KOPT-K1 (cell line): ENCODE results near the gene KHNYN.

Source experiments
- H3K27ac ChIP-seq: fragments of 200-600 bp; sonication (generic); 2 replicates; pipeline ENCODE4 v1.5.1; 2016; ENCODE audit warnings: antibody characterized with exemption, mild to moderate bottlenecking, low read depth, low read length; ENCODE audit not compliant: poor library complexity, severe bottlenecking
- H3K36me3 ChIP-seq: fragments of 200-600 bp; sonication (generic); 2 replicates; pipeline ENCODE4 v1.5.1; 2017; ENCODE audit warnings: antibody characterized with exemption, mild to moderate bottlenecking, low read length, moderate library complexity; ENCODE audit not compliant: insufficient read depth
- H3K9me3 ChIP-seq: fragments of 200-600 bp; sonication (generic); 2 replicates; pipeline ENCODE4 v1.5.1; 2017; ENCODE audit warnings: antibody characterized with exemption, low read length, mild to moderate bottlenecking; ENCODE audit not compliant: insufficient read depth, poor library complexity, severe bottlenecking

Gene KHNYN

DNA sequence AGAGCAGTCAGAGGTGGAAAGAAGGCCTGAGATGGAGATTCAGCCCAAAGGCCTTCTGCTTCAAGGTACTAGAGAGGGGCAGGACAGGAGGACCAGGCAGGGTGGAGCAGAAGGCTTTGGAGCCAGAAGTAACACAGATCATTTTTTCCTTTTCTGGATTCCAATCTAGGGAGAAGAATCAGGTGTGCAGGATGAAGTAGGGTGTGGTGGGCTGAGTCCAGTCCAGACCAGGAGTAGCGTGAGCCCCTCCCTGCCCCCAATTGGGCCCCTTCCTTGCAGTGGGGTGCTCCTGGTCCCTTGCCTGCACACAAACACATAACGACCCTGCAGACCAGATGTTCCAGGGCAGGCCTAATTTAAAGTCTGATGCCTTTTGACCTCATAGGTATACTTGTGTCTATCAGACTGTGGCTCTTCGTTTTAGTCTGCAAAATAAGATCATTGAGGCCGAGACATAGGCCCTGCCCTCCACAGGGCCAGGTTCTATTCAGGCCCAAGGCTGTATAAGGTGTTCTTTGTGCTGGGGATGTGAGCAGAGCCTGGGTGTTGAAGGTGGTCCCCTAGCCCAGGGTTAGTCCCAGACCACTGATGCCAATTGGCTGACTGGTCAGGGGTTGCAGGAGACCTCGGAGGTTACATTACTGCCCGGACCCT, 32.0 kb upstream of the KHNYN start:
- Histone ChIP-seq H3K36me3 (no peaks in the 10 kb centered on the region), H3K27ac (no peak overlapping the region), H3K9me3 (no peaks in the 10 kb centered on the region)

DNA sequence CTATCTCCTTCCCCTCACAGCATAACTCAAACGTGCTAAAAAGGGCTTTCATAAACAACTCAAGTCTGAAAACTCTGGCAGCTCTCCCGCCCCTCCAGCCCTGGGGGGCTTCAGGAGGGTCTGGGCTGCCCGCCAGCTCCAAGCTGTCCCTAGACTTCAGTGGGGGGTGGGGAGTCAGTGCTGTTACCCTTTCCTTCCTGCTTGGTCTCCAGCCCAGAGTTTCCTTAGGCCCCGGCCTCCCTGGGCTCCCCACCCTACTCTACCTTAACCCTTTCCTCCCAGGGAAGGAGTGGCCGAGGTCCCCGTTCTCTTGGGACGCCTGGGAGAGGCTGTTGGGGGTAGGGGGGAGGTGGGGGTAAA, 31.5 kb upstream of the KHNYN start:
- H3K36me3 ChIP-seq, result no peaks in the 10 kb centered on the region
- no peaks in the 10 kb centered on the region for H3K9me3 ChIP-seq
- no peak overlapping the region for H3K27ac ChIP-seq

DNA sequence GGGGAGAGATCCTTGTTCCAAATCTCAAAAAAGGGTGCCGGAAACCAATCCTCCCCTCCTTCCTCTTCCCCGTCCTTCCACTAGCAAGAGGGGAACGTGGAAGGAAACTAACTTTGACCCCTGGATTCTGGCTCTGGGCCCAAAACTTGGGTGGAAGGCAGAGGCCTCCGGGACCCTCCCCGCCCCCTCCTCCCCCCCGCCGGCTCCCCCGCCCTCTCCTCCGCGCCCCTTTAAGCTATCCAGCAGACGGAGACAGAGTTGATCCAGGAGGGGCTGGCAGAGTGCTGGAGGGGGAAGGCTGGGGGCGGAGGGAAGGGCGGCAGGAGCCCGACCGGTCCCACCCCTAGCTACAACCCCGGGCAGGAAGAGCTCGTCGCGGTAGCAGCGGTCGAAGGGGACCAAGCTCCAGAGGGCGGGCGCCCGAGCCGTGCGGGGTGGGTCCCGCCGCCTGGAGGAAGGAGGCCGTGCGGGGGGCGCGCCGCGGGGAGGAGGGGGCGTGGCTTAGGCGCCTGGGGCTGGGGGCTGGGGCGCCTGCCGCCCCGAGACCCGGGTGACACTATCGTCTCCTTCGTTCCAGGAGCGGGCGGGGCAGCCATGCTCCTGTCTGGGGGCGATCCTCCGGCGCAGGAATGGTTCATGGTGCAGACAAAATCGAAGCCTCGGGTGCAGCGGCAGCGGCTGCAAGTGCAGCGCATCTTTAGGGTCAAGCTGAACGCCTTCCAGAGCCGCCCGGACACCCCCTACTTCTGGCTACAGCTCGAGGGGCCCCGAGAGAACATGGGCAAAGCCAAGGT, 30.9 kb upstream of the KHNYN start, which contains the start of gene NYNRIN:
Gene NYNRIN (plus strand): TSS at position 351 of the 794 bp plus-strand sequence. CDS start 244 bp downstream, at position 595.
- no peaks in the 10 kb centered on the region for H3K36me3 ChIP-seq
- H3K27ac ChIP-seq, result no peak within 1 kb of the TSS
- no peaks in the 10 kb centered on the region for H3K9me3 ChIP-seq

DNA sequence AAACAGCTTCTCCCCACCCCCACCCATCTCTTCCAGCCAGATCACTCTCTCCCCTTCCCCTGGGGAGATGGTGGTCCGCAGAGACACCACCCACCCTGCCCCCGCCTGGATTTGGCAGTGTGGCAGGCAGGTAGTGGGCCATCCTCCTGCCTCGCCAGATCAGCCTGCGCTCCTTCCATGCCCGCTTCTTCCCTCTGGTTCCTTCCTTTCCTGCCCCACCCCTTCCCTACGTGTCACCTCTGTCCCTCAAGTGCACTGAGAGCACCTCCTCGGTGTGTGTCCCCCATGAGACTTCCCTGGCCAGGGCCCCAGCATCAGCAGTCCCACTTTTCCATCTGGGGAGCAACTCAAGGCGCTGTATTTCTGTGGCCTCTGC, 30.3 kb upstream of the KHNYN start:
- Histone ChIP-seq H3K9me3 (no peaks in the 10 kb centered on the region), H3K27ac (no peak overlapping the region), H3K36me3 (no peaks in the 10 kb centered on the region)

DNA sequence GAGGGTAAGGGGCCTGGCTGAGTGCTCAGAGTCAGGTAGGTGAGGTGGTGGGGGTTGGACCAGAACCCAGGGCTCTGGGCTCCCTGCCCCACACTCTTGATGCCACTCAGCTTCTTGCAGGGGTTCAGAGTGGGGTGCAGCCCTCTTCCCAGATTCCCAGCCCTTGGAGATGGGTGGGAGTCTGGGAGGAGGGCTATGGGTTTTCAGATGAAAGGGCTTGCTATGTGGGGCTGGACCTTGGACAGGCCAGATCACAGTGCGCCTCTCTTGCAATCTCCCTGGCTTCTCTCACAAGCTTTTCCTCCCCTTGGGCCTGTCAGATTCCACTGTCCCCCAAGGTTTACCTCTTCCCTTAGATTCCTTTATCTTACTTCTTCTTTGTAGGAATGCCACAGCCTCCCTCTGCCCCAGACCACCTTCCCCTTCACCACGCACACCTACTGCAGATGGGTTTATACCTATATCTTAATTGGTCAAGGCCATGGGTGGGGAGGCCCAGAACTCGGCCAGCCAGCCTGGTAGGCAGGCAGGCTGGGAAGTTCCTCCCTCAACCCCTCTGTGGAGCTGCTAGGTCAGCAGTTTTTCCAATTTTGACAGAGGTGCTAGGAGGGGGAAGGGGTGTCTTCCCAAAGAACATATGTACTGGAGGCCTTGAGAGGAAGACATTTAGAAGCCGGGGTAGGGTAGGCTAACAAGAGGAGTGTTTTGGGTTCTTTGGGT, 29.6 kb upstream of the KHNYN start:
- H3K9me3 ChIP-seq, result no peaks in the 10 kb centered on the region
- H3K36me3 ChIP-seq, result no peaks in the 10 kb centered on the region
- H3K27ac ChIP-seq, result no peak overlapping the region

DNA sequence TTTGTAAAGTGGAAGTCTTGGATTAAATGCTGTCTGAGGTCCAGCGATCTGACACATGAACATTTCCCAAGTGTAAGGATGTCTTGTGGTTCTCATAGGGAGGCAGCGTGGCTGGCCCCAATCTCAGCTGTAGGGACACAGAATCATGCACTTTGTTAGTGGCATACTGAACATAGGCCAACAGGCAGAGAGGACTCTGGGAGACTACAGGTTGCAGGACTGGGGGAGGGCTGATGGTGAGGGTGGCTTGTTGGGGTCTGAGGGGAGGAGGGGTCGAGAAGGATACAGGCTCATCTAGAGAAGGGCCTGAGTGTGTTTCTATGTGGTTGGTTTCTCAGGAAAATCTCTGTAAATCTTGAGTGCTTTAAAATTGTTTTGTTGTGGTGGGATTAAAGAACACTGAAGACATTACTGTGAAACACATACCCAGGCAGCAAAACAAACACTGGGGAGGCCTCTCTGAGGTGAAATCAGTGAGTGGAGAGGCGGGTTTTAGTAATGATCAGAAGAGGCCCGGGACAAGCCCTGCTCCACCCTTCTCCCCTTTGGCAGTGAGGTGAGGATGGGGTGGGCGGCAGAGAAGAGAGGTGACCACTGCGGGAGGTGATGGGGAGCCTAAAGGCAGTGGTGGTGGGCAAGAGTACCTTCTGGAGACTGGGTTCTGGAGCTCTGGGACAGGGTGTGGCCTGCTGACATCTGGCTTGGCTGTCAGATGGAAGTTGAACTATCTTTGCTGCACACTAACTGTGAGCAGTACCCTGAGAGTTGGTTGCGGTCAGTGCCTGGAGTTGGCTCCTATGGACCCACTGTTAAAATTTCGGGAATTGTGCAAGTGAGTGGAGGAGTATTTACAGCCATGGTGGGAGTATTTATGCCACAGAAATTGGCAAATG, 27.7 kb upstream of the KHNYN start:
- H3K27ac ChIP-seq, result no peak overlapping the region
- H3K9me3 ChIP-seq, result no peaks in the 10 kb centered on the region
- H3K36me3 ChIP-seq, result no peaks in the 10 kb centered on the region

DNA sequence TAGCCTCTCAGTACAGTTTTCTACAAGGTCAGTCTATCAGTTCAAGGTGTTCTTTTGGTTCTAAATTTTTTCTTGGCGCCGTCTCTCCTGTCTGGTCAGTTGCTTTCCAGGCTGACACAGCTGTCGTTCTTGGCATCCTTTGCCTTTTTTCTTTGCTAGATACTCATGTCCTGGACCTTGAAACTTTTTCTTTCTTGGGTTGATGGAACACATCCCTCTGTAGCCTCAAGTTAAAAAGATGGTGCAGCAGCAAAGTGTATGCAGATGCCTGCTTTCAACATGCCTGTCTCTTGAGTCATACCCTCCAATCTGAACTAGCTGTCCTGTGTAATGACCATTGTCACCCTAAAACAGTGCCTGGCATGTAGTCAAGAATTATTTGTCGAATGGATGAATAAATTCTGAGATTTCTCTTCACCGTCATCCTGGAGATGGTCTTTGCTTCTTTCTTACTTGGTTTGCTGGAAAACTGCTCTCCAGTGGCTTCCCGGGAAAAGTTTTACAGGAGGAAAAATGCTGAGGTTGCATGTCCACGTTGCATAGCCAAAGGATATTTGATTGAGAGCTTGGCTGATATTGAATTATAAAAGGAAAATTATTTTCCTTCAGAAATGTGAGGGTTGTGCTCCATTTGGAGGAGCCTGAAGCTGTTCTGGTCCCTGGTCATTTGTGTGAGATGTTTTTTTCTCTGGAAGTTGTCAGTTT, 26.3 kb upstream of the KHNYN start:
- Histone ChIP-seq H3K36me3 (no peaks in the 10 kb centered on the region), H3K9me3 (no peaks in the 10 kb centered on the region)

DNA sequence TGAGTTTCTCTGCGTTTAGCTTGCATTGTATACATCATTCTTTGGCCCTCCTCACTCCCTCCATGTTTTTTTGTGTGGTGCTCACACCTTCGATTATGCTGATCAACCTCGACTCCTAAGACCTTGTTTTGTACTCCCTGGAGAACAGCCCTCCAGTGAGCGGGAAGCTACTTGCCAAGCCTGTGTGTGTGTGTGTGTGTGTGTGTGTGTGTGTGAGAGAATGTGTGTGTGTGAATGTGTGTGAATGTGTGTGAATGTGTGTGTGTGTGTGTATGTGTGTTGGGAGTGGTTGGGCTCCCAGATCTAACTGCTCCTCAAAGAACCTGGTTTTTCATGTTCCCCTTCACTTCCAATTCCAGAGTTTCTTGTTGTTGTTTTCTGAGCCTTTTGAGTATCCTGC, 24.9 kb upstream of the KHNYN start:
- Histone ChIP-seq H3K27ac (no peak overlapping the region), H3K9me3 (no peaks in the 10 kb centered on the region), H3K36me3 (no peaks in the 10 kb centered on the region)

More for the DNA sequence above, 26.3 kb upstream of the KHNYN start:
- H3K27ac ChIP-seq, result no peak overlapping the region

DNA sequence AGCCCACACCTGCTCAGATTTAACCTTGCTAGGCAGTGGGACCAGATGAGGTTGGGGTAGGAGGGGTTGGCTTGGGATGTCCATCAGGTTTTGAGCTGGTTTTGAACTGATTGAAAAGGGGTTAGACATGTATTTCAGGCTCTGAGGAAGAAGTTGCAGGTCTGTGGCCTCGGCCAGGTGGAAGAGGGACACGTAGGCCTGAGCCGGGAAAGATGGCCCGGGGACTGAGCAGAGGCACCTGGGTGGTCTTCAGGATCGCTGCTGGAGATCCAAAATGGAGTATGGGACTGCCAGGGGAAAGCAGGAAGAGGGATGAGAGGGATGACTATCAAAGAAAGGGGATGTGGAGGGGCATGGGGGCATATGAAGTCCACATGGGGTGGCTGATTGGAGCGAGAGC, 23.3 kb upstream of the KHNYN start:
- H3K9me3 ChIP-seq, result no peaks in the 10 kb centered on the region
- H3K27ac ChIP-seq, result no peak overlapping the region
- no peaks in the 10 kb centered on the region for H3K36me3 ChIP-seq

DNA sequence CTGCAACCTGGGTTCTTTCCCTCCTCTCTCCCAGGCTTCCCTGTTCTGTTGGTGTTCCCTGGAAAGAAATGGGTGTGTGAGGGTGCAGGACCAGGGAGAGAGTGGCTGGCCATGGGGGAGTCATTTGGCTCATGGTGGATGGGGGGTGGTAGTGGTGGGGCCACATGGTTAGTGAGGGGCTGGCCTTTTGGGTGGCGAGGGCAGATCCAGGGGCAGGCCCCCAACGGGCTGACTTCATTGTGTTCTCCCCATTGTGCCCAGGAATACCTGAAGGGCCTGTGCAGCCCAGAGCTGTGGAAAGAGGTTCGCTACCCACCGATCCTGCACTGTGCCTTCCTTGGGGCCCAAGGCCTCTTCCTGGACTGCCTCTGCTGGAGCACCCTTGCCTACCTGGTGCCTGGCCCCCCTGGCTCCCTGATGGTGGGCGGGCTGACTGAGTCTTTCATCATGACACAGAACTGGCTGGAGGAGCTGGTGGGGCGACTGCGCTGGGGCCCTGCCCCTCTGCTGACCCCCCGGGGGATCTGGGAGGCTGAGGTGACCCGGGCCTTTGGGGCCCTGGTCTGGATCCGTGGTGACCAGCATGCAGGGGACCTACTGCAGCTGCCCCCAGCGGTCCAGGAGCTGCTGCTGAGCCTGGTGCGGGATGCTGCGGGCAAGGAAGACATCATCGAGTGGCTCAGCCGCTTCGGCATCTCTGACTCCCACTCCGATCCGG, 22.0 kb upstream of the KHNYN start:
- Histone ChIP-seq H3K36me3 (no peaks in the 10 kb centered on the region), H3K27ac (no peak overlapping the region), H3K9me3 (no peaks in the 10 kb centered on the region)

DNA sequence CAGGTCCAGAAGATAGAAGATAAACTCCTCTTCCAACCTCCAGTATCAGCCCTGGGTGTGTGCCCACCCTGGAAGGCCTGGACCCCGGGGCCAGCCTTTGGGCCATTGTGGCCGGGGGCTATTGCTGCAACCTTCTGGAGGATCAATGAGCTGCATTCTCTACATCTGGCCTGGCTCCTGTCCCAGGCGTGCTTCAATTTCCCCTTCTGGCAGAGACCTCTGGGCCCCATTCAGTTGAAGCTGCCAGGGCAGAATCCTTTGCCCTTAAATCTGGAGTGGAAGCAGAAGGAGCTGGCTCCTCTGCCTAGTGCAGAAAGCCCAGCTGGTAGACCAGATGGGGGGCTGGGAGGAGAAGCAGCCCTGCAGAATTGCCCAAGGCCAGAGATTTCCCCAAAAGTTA, 21.0 kb upstream of the KHNYN start:
- H3K36me3 ChIP-seq, result no peaks in the 10 kb centered on the region
- no peak overlapping the region for H3K27ac ChIP-seq
- H3K9me3 ChIP-seq, result no peaks in the 10 kb centered on the region

DNA sequence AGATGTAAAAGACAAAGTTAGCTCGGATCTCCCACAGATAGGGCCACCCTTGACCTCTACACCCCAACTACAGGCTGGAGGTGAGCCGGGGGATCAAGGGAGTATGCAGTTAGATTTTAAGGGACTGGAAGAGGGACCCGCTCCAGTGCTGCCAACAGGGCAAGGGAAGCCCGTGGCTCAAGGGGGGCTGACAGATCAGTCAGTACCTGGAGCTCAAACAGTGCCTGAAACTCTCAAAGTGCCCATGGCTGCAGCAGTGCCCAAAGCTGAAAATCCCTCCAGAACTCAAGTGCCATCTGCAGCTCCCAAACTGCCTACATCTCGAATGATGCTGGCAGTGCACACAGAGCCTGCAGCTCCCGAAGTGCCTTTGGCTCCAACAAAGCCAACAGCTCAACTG, 20.6 kb upstream of the KHNYN start:
- Histone ChIP-seq H3K36me3 (no peaks in the 10 kb centered on the region), H3K9me3 (no peaks in the 10 kb centered on the region), H3K27ac (no peak overlapping the region)

DNA sequence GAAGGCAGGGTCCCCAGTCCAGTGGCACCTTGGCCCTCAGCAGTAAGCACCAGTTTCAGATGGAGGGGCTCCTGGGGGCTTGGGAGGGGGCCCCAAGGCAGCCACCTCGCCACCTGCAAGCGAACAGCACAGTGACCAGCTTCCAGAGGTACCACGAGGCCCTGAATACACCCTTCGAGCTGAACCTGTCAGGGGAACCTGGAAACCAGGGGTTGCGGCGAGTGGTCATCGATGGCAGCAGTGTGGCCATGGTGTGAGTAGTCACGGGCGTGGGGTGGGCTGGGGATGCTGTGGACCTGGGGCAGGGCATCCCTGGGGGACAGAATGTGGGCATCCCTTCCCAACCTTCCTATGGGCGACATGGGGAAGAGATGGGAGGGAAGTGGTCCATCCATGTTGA, 19.8 kb upstream of the KHNYN start:
- no peaks in the 10 kb centered on the region for H3K9me3 ChIP-seq
- no peaks in the 10 kb centered on the region for H3K36me3 ChIP-seq
- no peak overlapping the region for H3K27ac ChIP-seq
